Ishikawa (cell line): ENCODE measurements around the gene PCAT6.

Experiments
- CEBPB ChIP-seq: IDR thresholded peaks from 2 replicates; pipeline ENCODE4 v1.6.1; 2012
- CREB1 ChIP-seq: IDR thresholded peaks from 2 replicates; pipeline ENCODE4 v1.6.1; 2012; ENCODE audit warnings: low read depth
- EGR1 ChIP-seq: IDR thresholded peaks from 2 replicates; pipeline ENCODE4 v1.6.1; 2012
- EP300 ChIP-seq: IDR thresholded peaks from 2 replicates; pipeline ENCODE4 v1.6.1; 2012; ENCODE audit warnings: borderline replicate concordance
- FOXM1 ChIP-seq: IDR thresholded peaks from 2 replicates; pipeline ENCODE4 v1.6.1; 2012; ENCODE audit warnings: low read depth, borderline replicate concordance
- MAX ChIP-seq: IDR thresholded peaks from 2 replicates; pipeline ENCODE4 v1.6.1; 2012
- NFIC ChIP-seq: IDR thresholded peaks from 2 replicates; pipeline ENCODE4 v1.6.1; 2012
- RAD21 ChIP-seq: IDR thresholded peaks from 2 replicates; pipeline ENCODE4 v1.6.1; 2012; ENCODE audit warnings: low read depth
- REST ChIP-seq: IDR thresholded peaks from 2 replicates; pipeline ENCODE4 v1.6.1; 2012; ENCODE audit warnings: low read depth, mild to moderate bottlenecking
- TAF1 ChIP-seq: IDR thresholded peaks from 2 replicates; pipeline ENCODE4 v1.6.1; 2012; ENCODE audit warnings: low read depth, mild to moderate bottlenecking
- TCF12 ChIP-seq: IDR thresholded peaks from 2 replicates; pipeline ENCODE4 v1.6.1; 2012; ENCODE audit warnings: low read depth
- TEAD4 ChIP-seq: IDR thresholded peaks from 2 replicates; pipeline ENCODE4 v1.6.1; 2012
- USF1 ChIP-seq: IDR thresholded peaks from 2 replicates; pipeline ENCODE4 v1.6.1; 2012
- YY1 ChIP-seq: IDR thresholded peaks from 2 replicates; pipeline ENCODE4 v1.6.1; 2012; ENCODE audit warnings: low read depth
- ZBTB7A ChIP-seq: IDR thresholded peaks from 2 replicates; pipeline ENCODE4 v1.6.1; 2012; ENCODE audit warnings: low read depth

Gene PCAT6

GRCh38 chr1:202770135-202770534 is 40.6 kb upstream of the PCAT6 start:
- TF ChIP-seq MAX (no peak), TEAD4 (no peak), EGR1 (no peak), REST (no peak), TAF1 (no peak), EP300 (no peak), CEBPB (no peak), YY1 (no peak), CREB1 (no peak), FOXM1 (no peak), ZBTB7A (no peak), USF1 (no peak), NFIC (no peak), TCF12 (no peak), RAD21 (no peak)

- TF ChIP-seq CEBPB (no peak), USF1 (no peak), NFIC (no peak), CREB1 (no peak)
These were observed 29.6 kb upstream of the PCAT6 start for GRCh38 chr1:202781180-202781579.

- TF ChIP-seq TEAD4, result no peak
- TF ChIP-seq EGR1, result no peak
- no peak for TF ChIP-seq USF1
- TF ChIP-seq FOXM1, result no peak
- no peak for TF ChIP-seq TCF12
- TF ChIP-seq EP300, result no peak
- TF ChIP-seq CEBPB, result no peak
- TF ChIP-seq NFIC, result no peak
- TF ChIP-seq RAD21, result no peak
- TF ChIP-seq YY1, result no peak
- TF ChIP-seq ZBTB7A, result no peak
- no peak for TF ChIP-seq TAF1
- TF ChIP-seq REST, result no peak
- TF ChIP-seq MAX, result no peak
- no peak for TF ChIP-seq CREB1
These were observed 23.9 kb upstream of the PCAT6 start for GRCh38 chr1:202786804-202787203.

- no peak for TF ChIP-seq MAX
- TF ChIP-seq RAD21, result no peak
- no peak for TF ChIP-seq USF1
- no peak for TF ChIP-seq CREB1
- TF ChIP-seq NFIC, result no peak
- TF ChIP-seq TAF1, result no peak
- TF ChIP-seq TEAD4, result no peak
- TF ChIP-seq EGR1, result no peak
- no peak for TF ChIP-seq EP300
- no peak for TF ChIP-seq TCF12
- TF ChIP-seq REST, result no peak
- no peak for TF ChIP-seq ZBTB7A
- no peak for TF ChIP-seq CEBPB
- TF ChIP-seq YY1, result no peak
- TF ChIP-seq FOXM1, result no peak
These were observed 22.0 kb upstream of the PCAT6 start for GRCh38 chr1:202788800-202789199.
